Caco-2 (cell line): ENCODE data around the gene RNU11. TPM values are rescaled to one million over a fixed set of nuclear protein-coding genes. Genes with fewer than 3 reads are reported as not detected.

Experiments used
- BruUV-seq: library from RNA; stranded (reverse); fragments of 400-500 nt; replicated peaks from 2 replicates; lab custom pipeline; 2021; lab: Mats Ljungman, UMichigan
- CTCF ChIA-PET: fragments of 300-600 bp; sonication (Branson Sonifier 250); formaldehyde crosslinking; loops from one replicate; lab custom pipeline; 2022; ENCODE audit warnings: antibody characterized with exemption; lab: Charles Lee
- POLR2A ChIA-PET: fragments of 300-600 bp; sonication (Branson Sonifier 250); formaldehyde crosslinking; loops from one replicate; lab custom pipeline; 2022; ENCODE audit warnings: antibody characterized with exemption; lab: Charles Lee
- DNase-seq, 2 experiments: peaks; one replicate each; pipeline versions ENCODE4 v3.0.0 to v3.0.0-alpha.2; 2020 to 2022
- H3K27me3 ChIP-seq: replicated peaks from 2 replicates; pipeline ENCODE4 v1.6.0; 2011; ENCODE audit warnings: low read length; ENCODE audit not compliant: control insufficient read depth, insufficient read depth
- H3K36me3 ChIP-seq: 2 replicates; pipeline ENCODE4 v1.5.1; 2011; ENCODE audit warnings: low read length; ENCODE audit not compliant: control insufficient read depth, insufficient read depth
- H3K4me1 ChIP-seq: fragments of 250-450 bp; sonication (Bioruptor Pico); 2 replicates; pipeline ENCODE4 v1.5.1; 2020; ENCODE audit warnings: mild to moderate bottlenecking
- H3K4me3 ChIP-seq: 2 replicates; pipeline ENCODE4 v1.5.1; 2011; ENCODE audit warnings: low read depth, mild to moderate bottlenecking, control low read depth, low read length
- H3K9me3 ChIP-seq: fragments of 250-450 bp; sonication (Bioruptor Pico); 2 replicates; pipeline ENCODE4 v1.5.1; 2020; ENCODE audit warnings: mild to moderate bottlenecking, moderate library complexity
- H3K27ac Mint-ChIP-seq: one replicate; pipeline ENCODE4 v1.8.0; 2022; ENCODE audit warnings: mixed read lengths; ENCODE audit not compliant: unreplicated experiment
- H3K27me3 Mint-ChIP-seq: one replicate; pipeline ENCODE4 v1.8.0; 2022; ENCODE audit warnings: mixed read lengths; ENCODE audit not compliant: insufficient read depth, unreplicated experiment
- H3K36me3 Mint-ChIP-seq: one replicate; pipeline ENCODE4 v1.8.0; 2022; ENCODE audit warnings: mild to moderate bottlenecking, mixed read lengths; ENCODE audit not compliant: insufficient read depth, unreplicated experiment
- H3K4me1 Mint-ChIP-seq: one replicate; pipeline ENCODE4 v1.8.0; 2022; ENCODE audit warnings: low read depth, mixed read lengths; ENCODE audit not compliant: unreplicated experiment
- H3K4me3 Mint-ChIP-seq: one replicate; pipeline ENCODE4 v1.8.0; 2022; ENCODE audit warnings: mild to moderate bottlenecking, moderate library complexity, mixed read lengths; ENCODE audit not compliant: unreplicated experiment
- H3K9me3 Mint-ChIP-seq: one replicate; pipeline ENCODE4 v1.8.0; 2022; ENCODE audit warnings: mixed read lengths; ENCODE audit not compliant: unreplicated experiment
- intact Hi-C: fragments of 100-400 bp; cut with micrococcal nuclease; formaldehyde crosslinking; loops from one replicate; pipeline ENCODE4 v1.10.0; 2022; ENCODE audit not compliant: unreplicated experiment
- total RNA-seq: library from RNA; stranded (reverse); gene quantifications from 2 replicates; pipeline ENCODE4 v1.2.3, GENCODE V29; 2022
- TF ChIP-seq, protein P1 (sequence below), 2 experiments: fragments of 200-600 bp in 1 of 2; IDR thresholded peaks; 1 replicate in 1 of 2; 2 replicates in 1 of 2; pipeline versions ENCODE4 v1.5.1 to v1.8.0; 2011 to 2022; ENCODE audit warnings: antibody characterized with exemption in 1 of 2, control low read depth in 1 of 2, inconsistent platforms in 1 of 2, low read depth in 1 of 2, low read length in 1 of 2, mild to moderate bottlenecking in 1 of 2, moderate library complexity in 1 of 2; ENCODE audit not compliant: insufficient read depth in 1 of 2, severe bottlenecking in 1 of 2, unreplicated experiment in 1 of 2

Gene RNU11
- total RNA-seq, 1 experiment from 2014 or later: not detected

DNA sequence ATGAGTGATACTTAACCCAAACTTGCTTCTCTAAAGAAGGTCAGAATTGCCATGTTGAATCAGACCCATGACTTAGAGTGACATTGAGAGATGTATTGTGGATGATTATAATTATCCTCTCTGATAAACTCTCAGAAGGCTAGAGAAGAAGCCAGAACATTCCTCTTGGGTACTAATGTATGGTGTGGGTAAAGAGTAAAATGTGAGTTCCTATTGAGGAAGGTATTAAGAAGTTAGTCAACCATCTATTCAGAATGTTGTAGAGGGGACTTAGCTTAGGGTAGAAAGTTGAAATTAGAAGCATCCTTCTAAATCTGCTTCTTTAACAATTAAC lies 27.5 kb downstream of the RNU11 start:
- Histone ChIP-seq H3K4me3 (no peak overlapping the region), H3K36me3 (no peaks in the 10 kb centered on the region), H3K27me3 (no peaks in the 10 kb centered on the region), H3K9me3 (no peaks in the 10 kb centered on the region), H3K4me1 (no peaks in the 10 kb centered on the region)
- Mint-ChIP-seq H3K27ac (no peak overlapping the region), H3K4me1 (no peaks in the 10 kb centered on the region), H3K9me3 (no peaks in the 10 kb centered on the region), H3K27me3 (no peaks in the 10 kb centered on the region), H3K36me3 (no peaks in the 10 kb centered on the region), H3K4me3 (no peak overlapping the region)
- TF ChIP-seq, protein P1, sequence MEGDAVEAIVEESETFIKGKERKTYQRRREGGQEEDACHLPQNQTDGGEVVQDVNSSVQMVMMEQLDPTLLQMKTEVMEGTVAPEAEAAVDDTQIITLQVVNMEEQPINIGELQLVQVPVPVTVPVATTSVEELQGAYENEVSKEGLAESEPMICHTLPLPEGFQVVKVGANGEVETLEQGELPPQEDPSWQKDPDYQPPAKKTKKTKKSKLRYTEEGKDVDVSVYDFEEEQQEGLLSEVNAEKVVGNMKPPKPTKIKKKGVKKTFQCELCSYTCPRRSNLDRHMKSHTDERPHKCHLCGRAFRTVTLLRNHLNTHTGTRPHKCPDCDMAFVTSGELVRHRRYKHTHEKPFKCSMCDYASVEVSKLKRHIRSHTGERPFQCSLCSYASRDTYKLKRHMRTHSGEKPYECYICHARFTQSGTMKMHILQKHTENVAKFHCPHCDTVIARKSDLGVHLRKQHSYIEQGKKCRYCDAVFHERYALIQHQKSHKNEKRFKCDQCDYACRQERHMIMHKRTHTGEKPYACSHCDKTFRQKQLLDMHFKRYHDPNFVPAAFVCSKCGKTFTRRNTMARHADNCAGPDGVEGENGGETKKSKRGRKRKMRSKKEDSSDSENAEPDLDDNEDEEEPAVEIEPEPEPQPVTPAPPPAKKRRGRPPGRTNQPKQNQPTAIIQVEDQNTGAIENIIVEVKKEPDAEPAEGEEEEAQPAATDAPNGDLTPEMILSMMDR (IDR thresholded peaks at IDR 0.05; ENCODE audit: insufficient read depth in 1 of 2, low read depth in 1 of 2, low read length in 1 of 2, severe bottlenecking in 1 of 2, unreplicated experiment in 1 of 2): no peak
- CTCF ChIA-PET: interaction anchor here (1.2 kb wide), 1 partner anchor 32 kb away, joined by 3 read pairs; no protein-coding TSS in a partner anchor
- POLR2A ChIA-PET: no interaction called here
- no peak for DNase-seq
- BruUV-seq: no TSS peak
- intact Hi-C loops: no loop called here

DNA sequence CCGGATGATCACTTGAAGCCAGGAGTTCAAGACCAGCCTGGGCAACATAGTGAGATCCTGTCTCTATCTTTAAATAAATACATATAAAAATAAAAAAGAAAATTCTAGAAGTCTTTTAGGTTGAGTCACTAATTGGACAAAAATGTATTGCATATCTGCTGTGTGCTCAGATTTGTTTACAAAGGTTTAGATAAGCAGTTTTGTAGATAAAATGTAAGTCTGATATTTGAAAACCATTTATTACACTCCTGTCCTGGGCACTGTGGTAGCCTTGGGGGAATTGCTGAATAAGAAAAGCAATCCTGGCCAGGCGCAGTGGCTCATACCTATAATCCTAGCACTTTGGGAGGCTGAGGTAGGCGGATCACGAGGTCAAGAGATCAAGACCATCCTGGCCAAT lies 31.8 kb downstream of the RNU11 start:
- H3K27me3 Mint-ChIP-seq: no peaks in the 10 kb centered on the region
- H3K36me3 Mint-ChIP-seq: peaks cover 4% of the 10 kb centered on the region
- TF ChIP-seq, protein P1 (IDR thresholded peaks at IDR 0.05; ENCODE audit: insufficient read depth in 1 of 2, low read depth in 1 of 2, low read length in 1 of 2, severe bottlenecking in 1 of 2, unreplicated experiment in 1 of 2): no peak
- no peaks in the 10 kb centered on the region for H3K27me3 ChIP-seq
- no peak overlapping the region for H3K4me3 ChIP-seq
- intact Hi-C loops: no loop called here
- H3K9me3 Mint-ChIP-seq: no peaks in the 10 kb centered on the region
- no peak overlapping the region for H3K27ac Mint-ChIP-seq
- ChIA-PET POLR2A (no interaction called here), CTCF (no interaction called here)
- no TSS peak for BruUV-seq
- H3K36me3 ChIP-seq: no peaks in the 10 kb centered on the region
- H3K4me1 Mint-ChIP-seq: peaks cover 7% of the 10 kb centered on the region
- no peaks in the 10 kb centered on the region for H3K9me3 ChIP-seq
- no peak overlapping the region for H3K4me3 Mint-ChIP-seq
- H3K4me1 ChIP-seq: no peaks in the 10 kb centered on the region
- DNase-seq: no peak

DNA sequence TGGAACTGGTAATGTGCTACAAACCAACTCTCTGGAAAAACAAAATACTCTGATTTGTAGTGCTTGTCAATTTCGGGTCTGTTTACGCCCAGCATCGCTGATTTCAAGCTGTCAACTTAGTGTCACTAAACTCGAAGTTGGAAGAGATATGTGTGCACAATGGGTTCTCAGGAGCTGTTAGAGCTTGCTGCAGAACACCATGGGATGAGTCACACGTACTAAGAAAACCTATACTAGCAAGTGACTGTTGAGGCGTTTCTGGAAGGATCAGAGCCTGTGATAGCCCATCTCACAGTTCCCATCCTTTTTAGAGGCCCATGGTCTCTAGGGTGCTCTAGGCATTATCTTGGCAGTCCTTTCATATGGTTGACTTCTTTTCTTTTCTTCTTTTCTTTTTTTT lies 34.4 kb downstream of the RNU11 start:
- CTCF ChIA-PET: interaction anchor here (0.7 kb wide), 1 partner anchor 145 kb away, joined by 3 read pairs; no protein-coding TSS in a partner anchor
- no peak overlapping the region for H3K27ac Mint-ChIP-seq
- no TSS peak for BruUV-seq

More for the DNA sequence above, 34.4 kb downstream of the RNU11 start:
- Mint-ChIP-seq H3K9me3 (no peaks in the 10 kb centered on the region), H3K36me3 (peaks cover 4% of the 10 kb centered on the region), H3K4me3 (no peak overlapping the region), H3K27me3 (no peaks in the 10 kb centered on the region), H3K4me1 (peaks cover 7% of the 10 kb centered on the region)
- TF ChIP-seq, protein P1 (IDR thresholded peaks at IDR 0.05; ENCODE audit: insufficient read depth in 1 of 2, low read depth in 1 of 2, low read length in 1 of 2, severe bottlenecking in 1 of 2, unreplicated experiment in 1 of 2): no peak
- Histone ChIP-seq H3K4me1 (no peaks in the 10 kb centered on the region), H3K4me3 (no peak overlapping the region), H3K36me3 (no peaks in the 10 kb centered on the region), H3K27me3 (no peaks in the 10 kb centered on the region), H3K9me3 (no peaks in the 10 kb centered on the region)
- intact Hi-C loops: no loop called here
- POLR2A ChIA-PET: no interaction called here
- no peak for DNase-seq
